Endothelial cell of umbilical vein (primary cell): ENCODE data around the gene ANKMY1. TPM values are rescaled to one million over a fixed set of nuclear protein-coding genes. Genes with fewer than 3 reads are reported as not detected.

ENCODE experiments used
- BruUV-seq: library from RNA; stranded (reverse); fragments of 400-500 nt; replicated peaks from 2 replicates; lab custom pipeline; 2021; lab: Mats Ljungman, UMichigan
- CTCF ChIA-PET: fragments of 300-600, 350-600 bp; sonication (Branson Sonifier 250); formaldehyde crosslinking; loops from one replicate; lab custom pipeline; 2021; ENCODE audit warnings: antibody characterized with exemption, inconsistent platforms; lab: Charles Lee
- POLR2A ChIA-PET: fragments of 300-600, 350-600 bp; sonication (Branson Sonifier 250); formaldehyde crosslinking; loops from one replicate; lab custom pipeline; 2021; ENCODE audit warnings: antibody characterized with exemption, inconsistent platforms; lab: Charles Lee
- DNase-seq: peaks from one replicate; pipeline ENCODE4 v3.0.0-alpha.2; 2011; ENCODE audit warnings: low read depth, low spot score
- FAIRE-seq: peaks from 2 replicates; lab custom pipeline; 2011; peaks lifted over from hg19 to GRCh38; lab: Jason Lieb, UNC
- H2AFZ ChIP-seq: 2 replicates; pipeline ENCODE4 v1.6.0; 2012; ENCODE audit warnings: low read depth, low read length, control low read depth, inconsistent platforms
- H3K27ac ChIP-seq: 2 replicates; pipeline ENCODE4 v1.5.1; 2011; ENCODE audit warnings: low read depth, mild to moderate bottlenecking, control low read depth, low read length, moderate library complexity; ENCODE audit not compliant: insufficient read depth
- H3K27me3 ChIP-seq, 2 experiments: 2 replicates each; pipeline versions ENCODE4 v1.6.0 to v1.6.1; 2011; ENCODE audit warnings: low read length in 2 of 2, mixed read lengths in 1 of 2; ENCODE audit not compliant: control insufficient read depth in 2 of 2, insufficient read depth in 2 of 2
- H3K36me3 ChIP-seq, 2 experiments: 2 replicates in 1 of 2; 3 replicates in 1 of 2; pipeline ENCODE4 v1.5.1; 2011; ENCODE audit warnings: low read length in 2 of 2, mild to moderate bottlenecking in 1 of 2, moderate library complexity in 1 of 2; ENCODE audit not compliant: control insufficient read depth in 2 of 2, insufficient read depth in 2 of 2; ENCODE audit errors: extremely low read depth in 1 of 2
- H3K4me1 ChIP-seq: 3 replicates; pipeline ENCODE4 v1.5.1; 2011; ENCODE audit warnings: mild to moderate bottlenecking, low read length; ENCODE audit not compliant: control insufficient read depth, insufficient read depth; ENCODE audit errors: extremely low read depth
- H3K4me2 ChIP-seq: 2 replicates; pipeline ENCODE4 v1.6.1; 2011; ENCODE audit warnings: low read length, control low read depth, mixed read lengths; ENCODE audit not compliant: insufficient read depth
- H3K4me3 ChIP-seq, 3 experiments: fragments of 200-600 bp in 1 of 3; sonication (generic), shearing (Covaris generic) in 1 of 3; replicated peaks in 1 of 3; 2 replicates each; pipeline ENCODE4 v1.5.1; 2011 to 2016; ENCODE audit warnings: control low read depth in 3 of 3, low read length in 3 of 3, mild to moderate bottlenecking in 2 of 3, inconsistent platforms in 1 of 3, low read depth in 1 of 3, moderate library complexity in 1 of 3; ENCODE audit not compliant: insufficient read depth in 1 of 3
- H3K79me2 ChIP-seq: 2 replicates; pipeline ENCODE4 v1.6.0; 2012; ENCODE audit warnings: low read length, inconsistent platforms; ENCODE audit not compliant: control insufficient read depth, insufficient read depth
- H3K9ac ChIP-seq: replicated peaks from 2 replicates; pipeline ENCODE3; 2011; ENCODE audit warnings: low read length, control low read depth; ENCODE audit not compliant: insufficient read depth; ENCODE audit errors: extremely low read depth
- H3K9me1 ChIP-seq: replicated peaks from 3 replicates; pipeline ENCODE4 v1.6.0; 2011; ENCODE audit warnings: mild to moderate bottlenecking, low read length; ENCODE audit not compliant: control insufficient read depth, insufficient read depth; ENCODE audit errors: extremely low read depth
- H3K9me3 ChIP-seq: replicated peaks from 2 replicates; pipeline ENCODE4 v1.5.1; 2012; ENCODE audit warnings: low read length, inconsistent platforms; ENCODE audit not compliant: control insufficient read depth, insufficient read depth
- H4K20me1 ChIP-seq: replicated peaks from 2 replicates; pipeline ENCODE3; 2011; ENCODE audit warnings: mild to moderate bottlenecking, low read length; ENCODE audit not compliant: control insufficient read depth, insufficient read depth; ENCODE audit errors: extremely low read depth
- CTCF ChIP-seq, 2 donors: IDR thresholded peaks; 1 replicate in 1 of 2; 2 replicates in 1 of 2; pipeline ENCODE4 v1.5.1; 2011; ENCODE audit warnings: low read length in 2 of 2, mild to moderate bottlenecking in 2 of 2, moderate library complexity in 2 of 2, control low read depth in 1 of 2, inconsistent platforms in 1 of 2, low read depth in 1 of 2; ENCODE audit not compliant: insufficient read depth in 1 of 2; ENCODE audit errors: extremely low read depth in 1 of 2
- EZH2 ChIP-seq: IDR thresholded peaks from 2 replicates; pipeline ENCODE4 v1.6.1; 2012; ENCODE audit warnings: borderline replicate concordance, low read depth, mild to moderate bottlenecking, moderate library complexity, low read length, inconsistent platforms; ENCODE audit not compliant: severe bottlenecking
- FOS ChIP-seq: IDR thresholded peaks from 2 replicates; pipeline ENCODE4 v1.6.1; 2011; ENCODE audit warnings: mild to moderate bottlenecking, low read length, moderate library complexity, borderline replicate concordance; ENCODE audit not compliant: insufficient read depth
- GATA2 ChIP-seq: IDR thresholded peaks from 2 replicates; pipeline ENCODE4 v1.7.0; 2011; ENCODE audit warnings: low read depth, mild to moderate bottlenecking, moderate library complexity, mixed read lengths, low read length; ENCODE audit not compliant: insufficient read length, insufficient read depth
- JUN ChIP-seq: IDR thresholded peaks from 2 replicates; pipeline ENCODE4 v1.6.1; 2011; ENCODE audit warnings: borderline replicate concordance, low read depth; ENCODE audit not compliant: insufficient read length, insufficient read depth
- MAX ChIP-seq: IDR thresholded peaks from 2 replicates; pipeline ENCODE4 v1.6.1; 2011; ENCODE audit not compliant: insufficient read depth, insufficient read length
- MYC ChIP-seq: IDR thresholded peaks from one replicate; pipeline ENCODE4 v1.6.1; 2011; ENCODE audit warnings: mild to moderate bottlenecking, low read depth, low read length
- POLR2A ChIP-seq: IDR thresholded peaks from 2 replicates; pipeline ENCODE4 v1.6.1; 2012; ENCODE audit warnings: low read depth, mild to moderate bottlenecking, control low read depth, low read length
- POLR2AphosphoS5 ChIP-seq: IDR thresholded peaks from 2 replicates; pipeline ENCODE4 v1.6.1; 2012; ENCODE audit warnings: low read depth, mild to moderate bottlenecking, control low read depth, low read length, moderate library complexity; ENCODE audit not compliant: insufficient read depth
- dilution Hi-C: fragments of 300-500 bp; cut with MboI; formaldehyde crosslinking; loops from one replicate; pipeline ENCODE4 v1.15.0; 2019; ENCODE audit warnings: low sequenced_read_pairs; ENCODE audit not compliant: extremely low pct_ligation_motif_present
- intact Hi-C: fragments of 100-400 bp; cut with micrococcal nuclease; formaldehyde crosslinking; loops from one replicate; pipeline ENCODE4 v1.10.0; 2022
- polyA plus RNA-seq, 4 experiments: library from polyadenylated mRNA; depleted of rRNA in 3 of 4; stranded (reverse) in 3 of 4; unstranded in 1 of 4; fragments of >200 nt; gene quantifications; 2 replicates each; pipeline versions ENCODE4 v1.2.1 to v1.2.3, GENCODE V29; 2011 to 2012; ENCODE audit warnings: missing spikeins in 1 of 4
- total RNA-seq: library from RNA; stranded (reverse); gene quantifications from 2 replicates; pipeline ENCODE4 v1.2.3, GENCODE V29; 2021

The ANKMY1 gene
- total and polyA plus RNA-seq, 2 donors (not counting 3 experiments of a cell fraction or from before 2014, with no cell fraction given): 9.0 to 16.0 TPM

- no TSS peak for BruUV-seq
- H3K4me1 ChIP-seq: no peaks in the 10 kb centered on the region
- CTCF ChIA-PET: interaction anchor here (1.1 kb wide), 1 partner anchor 14 kb away, joined by 6 read pairs; no protein-coding TSS in a partner anchor
Measured at GRCh38 chr2:240528406-240529040, 29.3 kb downstream of the ANKMY1 start.

More at GRCh38 chr2:240528406-240529040, 29.3 kb downstream of the ANKMY1 start:
- no peak for DNase-seq
- H3K9ac ChIP-seq: no peak overlapping the region
- dilution Hi-C loops: no loop called here
- POLR2A ChIA-PET: no interaction called here
- no peak for TF ChIP-seq FOS
- TF ChIP-seq POLR2A: no peak
- TF ChIP-seq JUN: no peak
- TF ChIP-seq MYC: no peak
- no peak for TF ChIP-seq MAX
- no peak for TF ChIP-seq EZH2
- TF ChIP-seq POLR2AphosphoS5: no peak
- TF ChIP-seq CTCF (IDR thresholded peaks at IDR 0.05; ENCODE audit: extremely low read depth in 1 of 2, insufficient read depth in 1 of 2, low read depth in 1 of 2, low read length in 2 of 2): no peak
- no peak for TF ChIP-seq GATA2
- no peak overlapping the region for H3K4me3 ChIP-seq
- H3K4me2 ChIP-seq: no peak overlapping the region
- peaks cover 0 to 2% of the 10 kb centered on the region in 2 experiments for H3K36me3 ChIP-seq
- H3K79me2 ChIP-seq: no peaks in the 10 kb centered on the region
- H3K9me1 ChIP-seq: no peaks in the 10 kb centered on the region
- H3K27ac ChIP-seq: no peak overlapping the region
- no peaks in the 10 kb centered on the region for H3K27me3 ChIP-seq
- no peak for FAIRE-seq
- H3K9me3 ChIP-seq: peaks cover 5% of the 10 kb centered on the region
- intact Hi-C loops: no loop called here
- H2AFZ ChIP-seq: no peak overlapping the region
- H4K20me1 ChIP-seq: no peaks in the 10 kb centered on the region
